H1 (cell line): ENCODE data around the gene CBLB. TPM values are rescaled to one million over a fixed set of nuclear protein-coding genes. Genes with fewer than 3 reads are reported as not detected.

Experiments used
- CTCF ChIA-PET: fragments of 300-600 bp; sonication (Branson Sonifier 250); formaldehyde crosslinking; loops from one replicate; lab custom pipeline; 2021; ENCODE audit not compliant: partially characterized antibody; lab: Charles Lee
- POLR2A ChIA-PET: fragments of 300-600 bp; sonication (Branson Sonifier 250); formaldehyde crosslinking; loops from one replicate; lab custom pipeline; 2021; ENCODE audit warnings: inconsistent platforms; ENCODE audit not compliant: partially characterized antibody; lab: Charles Lee
- DNase-seq, 2 experiments: peaks; one replicate each; pipeline versions ENCODE4 v3.0.0 to v3.0.0-alpha.2; 2010 to 2022; ENCODE audit warnings: low spot score in 2 of 2, low read depth in 1 of 2, mixed read lengths in 1 of 2
- FAIRE-seq: peaks from 2 replicates; lab custom pipeline; 2011; peaks lifted over from hg19 to GRCh38; lab: Jason Lieb, UNC
- H2AFZ ChIP-seq: 2 replicates; pipeline ENCODE4 v1.8.1; 2012; ENCODE audit warnings: low read length, inconsistent platforms
- H2AK5ac ChIP-seq: 2 replicates; pipeline ENCODE4 v1.6.1; 2013; ENCODE audit warnings: low read depth, low read length
- H2BK120ac ChIP-seq: replicated peaks from 2 replicates; pipeline ENCODE3; 2013; ENCODE audit warnings: low read depth, low read length, inconsistent platforms
- H2BK12ac ChIP-seq: 2 replicates; pipeline ENCODE4 v1.6.1; 2013; ENCODE audit warnings: low read depth, low read length
- H2BK15ac ChIP-seq: 2 replicates; pipeline ENCODE4 v1.6.1; 2013; ENCODE audit warnings: low read length
- H2BK20ac ChIP-seq: 2 replicates; pipeline ENCODE4 v1.6.1; 2013; ENCODE audit warnings: low read length
- H2BK5ac ChIP-seq: 2 replicates; pipeline ENCODE4 v1.6.1; 2013; ENCODE audit warnings: low read depth, low read length
- H3K14ac ChIP-seq: 2 replicates; pipeline ENCODE4 v1.6.1; 2013; ENCODE audit warnings: inconsistent platforms; ENCODE audit not compliant: insufficient read length
- H3K18ac ChIP-seq: 2 replicates; pipeline ENCODE4 v1.6.1; 2013; ENCODE audit warnings: low read length; ENCODE audit errors: extremely low read depth
- H3K23ac ChIP-seq: 2 replicates; pipeline ENCODE4 v1.6.1; 2013; ENCODE audit warnings: inconsistent platforms; ENCODE audit not compliant: insufficient read length
- H3K23me2 ChIP-seq: 2 replicates; pipeline ENCODE4 v1.6.1; 2013; ENCODE audit warnings: low read depth, low read length
- H3K27ac ChIP-seq: 2 replicates; pipeline ENCODE4 v1.6.1; 2011; ENCODE audit warnings: low read depth, low read length, inconsistent platforms
- H3K27me3 ChIP-seq, 4 experiments: replicated peaks in 1 of 4; 1 replicate in 1 of 4; 2 replicates in 3 of 4; pipeline versions ENCODE4 v1.6.1 to v1.8.1; 2011 to 2013; ENCODE audit warnings: low read length in 3 of 4, mild to moderate bottlenecking in 3 of 4, inconsistent platforms in 2 of 4, mixed read lengths in 2 of 4, moderate library complexity in 1 of 4; ENCODE audit not compliant: control insufficient read depth in 3 of 4, insufficient read depth in 3 of 4; ENCODE audit errors: extremely low read depth in 1 of 4
- H3K36me3 ChIP-seq, 4 experiments: 2 replicates each; pipeline versions ENCODE4 v1.6.1 to v1.8.1; 2011 to 2013; ENCODE audit warnings: mild to moderate bottlenecking in 4 of 4, low read length in 3 of 4, moderate library complexity in 2 of 4, control low read depth in 1 of 4, inconsistent platforms in 1 of 4; ENCODE audit not compliant: insufficient read depth in 4 of 4, control insufficient read depth in 2 of 4
- H3K4ac ChIP-seq: replicated peaks from 2 replicates; pipeline ENCODE3; 2013; ENCODE audit warnings: low read length, low read depth, mixed read lengths, inconsistent platforms; ENCODE audit not compliant: insufficient read length
- H3K4me1 ChIP-seq, 4 experiments: replicated peaks in 1 of 4; 1 replicate in 1 of 4; 2 replicates in 3 of 4; pipeline versions ENCODE4 v1.6.1 to v1.8.1; 2011 to 2013; ENCODE audit warnings: low read length in 3 of 4, inconsistent platforms in 2 of 4, mixed read lengths in 1 of 4; ENCODE audit not compliant: insufficient read depth in 4 of 4, control insufficient read depth in 3 of 4
- H3K4me2 ChIP-seq, 2 experiments: 2 replicates each; pipeline versions ENCODE4 v1.6.1 to v1.8.1; 2011 to 2013; ENCODE audit warnings: low read depth in 2 of 2, low read length in 2 of 2, control low read depth in 1 of 2, inconsistent platforms in 1 of 2, mild to moderate bottlenecking in 1 of 2; ENCODE audit not compliant: insufficient read depth in 1 of 2
- H3K4me3 ChIP-seq, 4 experiments: fragments of 200-600, 300-600 bp in 1 of 4; sonication (generic), shearing (Covaris generic), sonication (Bioruptor Twin) in 1 of 4; 2 replicates each; pipeline versions ENCODE4 v1.5.1 to v1.8.1; 2011 to 2016; ENCODE audit warnings: low read length in 4 of 4, low read depth in 3 of 4, control low read depth in 2 of 4, inconsistent platforms in 2 of 4, mild to moderate bottlenecking in 2 of 4, mixed read lengths in 1 of 4, moderate library complexity in 1 of 4; ENCODE audit not compliant: insufficient read depth in 2 of 4; ENCODE audit errors: extremely low read depth in 1 of 4
- H3K56ac ChIP-seq: replicated peaks from 2 replicates; pipeline ENCODE3; 2013; ENCODE audit warnings: low read depth, mild to moderate bottlenecking, mixed read lengths, low read length, inconsistent platforms; ENCODE audit not compliant: insufficient read length
- H3K79me1 ChIP-seq: 2 replicates; pipeline ENCODE4 v1.6.1; 2013; ENCODE audit warnings: low read depth, low read length, control low read depth
- H3K79me2 ChIP-seq, 2 experiments: 2 replicates each; pipeline versions ENCODE4 v1.6.1 to v1.8.1; 2012 to 2013; ENCODE audit warnings: low read length in 2 of 2, mild to moderate bottlenecking in 2 of 2, inconsistent platforms in 1 of 2; ENCODE audit not compliant: insufficient read depth in 2 of 2, control insufficient read depth in 1 of 2
- H3K9ac ChIP-seq, 4 experiments: replicated peaks in 1 of 4; 1 replicate in 1 of 4; 2 replicates in 3 of 4; pipeline versions ENCODE4 v1.6.1 to v1.8.1; 2011 to 2013; ENCODE audit warnings: low read depth in 3 of 4, low read length in 3 of 4, control low read depth in 2 of 4, mild to moderate bottlenecking in 2 of 4, moderate library complexity in 2 of 4, inconsistent platforms in 1 of 4; ENCODE audit errors: extremely low read depth in 1 of 4
- H3K9me3 ChIP-seq, 2 experiments: 2 replicates each; pipeline versions ENCODE4 v1.6.1 to v1.8.1; 2012 to 2013; ENCODE audit warnings: mild to moderate bottlenecking in 2 of 2, moderate library complexity in 2 of 2, control low read depth in 1 of 2, inconsistent platforms in 1 of 2, low read depth in 1 of 2, low read length in 1 of 2, mixed read lengths in 1 of 2; ENCODE audit not compliant: insufficient read depth in 2 of 2
- H4K20me1 ChIP-seq, 2 experiments: replicated peaks in 1 of 2; 2 replicates each; pipeline versions ENCODE3 to v1.8.1; 2011 to 2013; ENCODE audit warnings: inconsistent platforms in 2 of 2, low read length in 2 of 2, mild to moderate bottlenecking in 1 of 2; ENCODE audit not compliant: insufficient read depth in 2 of 2, control insufficient read depth in 1 of 2
- H4K5ac ChIP-seq: 2 replicates; pipeline ENCODE4 v1.6.1; 2013; ENCODE audit warnings: low read length, low read depth, mixed read lengths, inconsistent platforms; ENCODE audit not compliant: insufficient read length
- H4K8ac ChIP-seq: 2 replicates; pipeline ENCODE4 v1.8.0; 2013; ENCODE audit warnings: mild to moderate bottlenecking, moderate library complexity, low read length, inconsistent platforms; ENCODE audit not compliant: insufficient read depth; ENCODE audit errors: extremely low read depth
- H4K91ac ChIP-seq: replicated peaks from 2 replicates; pipeline ENCODE3; 2013; ENCODE audit warnings: low read length, mixed read lengths, inconsistent platforms; ENCODE audit not compliant: insufficient read length
- BCL11A ChIP-seq, 2 experiments: IDR thresholded peaks; one replicate each; pipeline ENCODE4 v1.6.1; 2011; ENCODE audit warnings: low read depth in 2 of 2, low read length in 2 of 2, mild to moderate bottlenecking in 2 of 2
- GTF2F1 ChIP-seq: IDR thresholded peaks from 2 replicates; pipeline ENCODE4 v1.6.1; 2012; ENCODE audit warnings: low read depth, low read length, improper control_type of control experiment, borderline replicate concordance
- HDAC6 ChIP-seq: IDR thresholded peaks from one replicate; pipeline ENCODE4 v1.7.1; 2012; ENCODE audit warnings: low read depth, mild to moderate bottlenecking, inconsistent platforms, low read length, moderate library complexity
- NRF1 ChIP-seq: IDR thresholded peaks from 2 replicates; pipeline ENCODE4 v1.6.1; 2011; ENCODE audit warnings: mild to moderate bottlenecking, low read depth, low read length, improper control_type of control experiment
- RBBP5 ChIP-seq: IDR thresholded peaks from 2 replicates; pipeline ENCODE4 v1.7.1; 2012; ENCODE audit warnings: low read depth, mild to moderate bottlenecking, inconsistent platforms, low read length, moderate library complexity, borderline replicate concordance
- RXRA ChIP-seq: IDR thresholded peaks from 2 replicates; pipeline ENCODE4 v1.6.1; 2011; ENCODE audit warnings: low read depth, mild to moderate bottlenecking, low read length, moderate library complexity; ENCODE audit not compliant: insufficient read depth
- TAF7 ChIP-seq: optimal IDR thresholded peaks from 2 replicates; pipeline ENCODE3; 2011; ENCODE audit warnings: low read depth, mild to moderate bottlenecking, inconsistent platforms, low read length, moderate library complexity, borderline replicate concordance
- TCF12 ChIP-seq: IDR thresholded peaks from 2 replicates; pipeline ENCODE4 v1.6.1; 2011; ENCODE audit warnings: low read depth, mild to moderate bottlenecking, low read length
- WGBS, 2 experiments: shearing (Covaris generic) in 1 of 2; methylation state at CpG; one replicate each; pipeline versions ENCODE4 v1.1.6 to v1.1.7; 2013 to 2015; ENCODE audit warnings: low lambda C conversion rate in 2 of 2, mixed read lengths in 2 of 2, inconsistent platforms in 1 of 2, low coverage in 1 of 2, missing lambda C conversion rate in 1 of 2; ENCODE audit not compliant: insufficient replicate concordance in 2 of 2, insufficient coverage in 1 of 2, insufficient read length in 1 of 2; ENCODE audit errors: extremely low coverage in 1 of 2, missing lambda C conversion rate in 1 of 2; 5-methylcytosine and 5-hydroxymethylcytosine counted together
- polyA plus RNA-seq, 7 experiments: library from polyadenylated mRNA; depleted of rRNA in 3 of 7; stranded (reverse) in 5 of 7; unstranded in 2 of 7; fragments of >200 nt in 5 of 7; fragments of 200-250 nt in 2 of 7; gene quantifications; 1 replicate in 5 of 7; 2 replicates in 1 of 7; 4 replicates in 1 of 7; pipeline versions ENCODE4 v1.2.1 to v1.2.3, GENCODE V29; 2011 to 2013; ENCODE audit warnings: missing spikeins in 2 of 7, mixed read lengths in 2 of 7
- total RNA-seq: library from RNA; stranded (reverse); fragmentation: NEBNext Ultra II Directional; extraction: Animal tissue kit (Norgen Biotek cat#: 25700); gene quantifications from 2 replicates; pipeline ENCODE4 v1.2.1, GENCODE V29; 2021
- TF ChIP-seq, protein P1 (sequence below): IDR thresholded peaks from 2 replicates; pipeline ENCODE4 v1.6.1; 2012; ENCODE audit warnings: inconsistent platforms

CBLB gene
- total and polyA plus RNA-seq, 2 of the 8 experiments (the other 6 are each of a cell fraction or from before 2014, with no cell fraction given): 14.5 to 26.0 TPM

DNA sequence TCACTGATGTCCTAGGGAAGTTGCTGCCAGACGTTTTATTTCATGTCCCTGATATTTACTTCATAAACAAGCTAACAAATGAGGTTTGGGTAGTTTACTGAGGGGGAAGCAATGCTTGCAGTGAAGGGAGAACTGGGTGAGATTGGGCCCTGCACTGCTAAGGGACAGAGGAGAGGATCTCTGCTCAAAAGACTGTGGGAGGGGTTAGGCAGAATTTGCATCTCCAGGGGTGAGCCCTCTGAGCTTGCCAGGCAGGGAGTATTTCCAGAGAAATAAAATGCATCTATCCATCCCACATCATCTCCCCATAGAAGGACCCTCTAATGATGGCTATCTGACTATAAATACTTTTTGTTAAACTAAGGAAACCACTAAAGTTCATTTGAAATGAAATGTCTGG, 215.6 kb downstream of the CBLB start:
- H3K4me1 ChIP-seq: no peaks in the 10 kb centered on the region
- H4K5ac ChIP-seq: no peak overlapping the region
- H2BK120ac ChIP-seq: no peak overlapping the region
- no peaks in the 10 kb centered on the region; a peak in 2 of 8 replicates for H3K36me3 ChIP-seq
- no peaks in the 10 kb centered on the region for H3K9me3 ChIP-seq
- no peaks in the 10 kb centered on the region for H3K27me3 ChIP-seq
- H4K8ac ChIP-seq: no peak overlapping the region
- H3K4ac ChIP-seq: no peak overlapping the region
- DNase-seq: no peak
- CTCF ChIA-PET: interaction anchor here (1.3 kb wide), 1 partner anchor 34 kb away, joined by 3 read pairs; no protein-coding TSS in a partner anchor
- H3K56ac ChIP-seq: no peak overlapping the region
- H3K23me2 ChIP-seq: no peaks in the 10 kb centered on the region
- H2AFZ ChIP-seq: no peak overlapping the region
- FAIRE-seq: no peak
- H3K4me3 ChIP-seq: no peak overlapping the region
- no peak overlapping the region for H3K9ac ChIP-seq
- 46% methylated on average over 1 of the region's 1 CpG; no CpG with 5 or more reads in 1 of the 2 experiments for whole genome bisulfite sequencing, 2 experiments
- H2AK5ac ChIP-seq: no peak overlapping the region
- no peak overlapping the region for H3K4me2 ChIP-seq
- H2BK12ac ChIP-seq: no peak overlapping the region
- H2BK20ac ChIP-seq: no peak overlapping the region
- H2BK15ac ChIP-seq: no peak overlapping the region
- H4K91ac ChIP-seq: no peak overlapping the region
- H4K20me1 ChIP-seq: no peaks in the 10 kb centered on the region
- no peak overlapping the region for H3K14ac ChIP-seq
- no peak overlapping the region for H3K18ac ChIP-seq
- no peak overlapping the region for H3K23ac ChIP-seq
- no peaks in the 10 kb centered on the region for H3K79me1 ChIP-seq
- POLR2A ChIA-PET: no interaction called here
- no peak overlapping the region for H2BK5ac ChIP-seq
- H3K27ac ChIP-seq: no peak overlapping the region
- no peaks in the 10 kb centered on the region for H3K79me2 ChIP-seq
- TF ChIP-seq NRF1 (no peak), TCF12 (no peak), HDAC6 (no peak), GTF2F1 (no peak), BCL11A (IDR thresholded peaks at IDR 0.05; ENCODE audit: low read depth in 2 of 2, low read length in 2 of 2) (no peak), RBBP5 (no peak), RXRA (no peak), TAF7 (no peak)
- TF ChIP-seq, protein P1, sequence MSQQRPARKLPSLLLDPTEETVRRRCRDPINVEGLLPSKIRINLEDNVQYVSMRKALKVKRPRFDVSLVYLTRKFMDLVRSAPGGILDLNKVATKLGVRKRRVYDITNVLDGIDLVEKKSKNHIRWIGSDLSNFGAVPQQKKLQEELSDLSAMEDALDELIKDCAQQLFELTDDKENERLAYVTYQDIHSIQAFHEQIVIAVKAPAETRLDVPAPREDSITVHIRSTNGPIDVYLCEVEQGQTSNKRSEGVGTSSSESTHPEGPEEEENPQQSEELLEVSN: no peak
